Epithelial cell of esophagus (primary cell): ENCODE measurements around the gene CDX2.
"Not testable (repeated sequence)": the region's sequence is repeated elsewhere in the genome, so short reads cannot be mapped to it uniquely, and the experiment has no call there.

Experiments used
- DNase-seq: peaks from one replicate; pipeline ENCODE4 v3.0.0; 2010; ENCODE audit warnings: low read depth
- H3K4me3 ChIP-seq: 2 replicates; pipeline ENCODE4 v1.5.1; 2011; ENCODE audit warnings: mild to moderate bottlenecking, low read length, control low read depth
- CTCF ChIP-seq: IDR thresholded peaks from 2 replicates; pipeline ENCODE4 v1.5.1; 2011; ENCODE audit warnings: low read depth, mild to moderate bottlenecking, low read length, control low read depth, inconsistent platforms; ENCODE audit not compliant: insufficient read depth; ENCODE audit errors: missing control alignments

The CDX2 gene

GRCh38 chr13:27969082-27969865, at the start of gene CDX2:
CDX2 (minus strand) TSS chr13:27969315; CDS start chr13:27969006, 309 bp downstream.
- TF ChIP-seq CTCF, result no peak
- DNase-seq, result no peak
- H3K4me3 ChIP-seq, result no peak within 1 kb of the TSS

GRCh38 chr13:28014301-28014700, 45.2 kb upstream of the CDX2 start:
- TF ChIP-seq CTCF, result no peak
- DNase-seq, result no peak
- no peak overlapping the region for H3K4me3 ChIP-seq

GRCh38 chr13:28013482-28013881, 44.4 kb upstream of the CDX2 start:
- H3K4me3 ChIP-seq, result no peak overlapping the region
- TF ChIP-seq CTCF, result no peak
- no peak for DNase-seq

- DNase-seq, result peak; percentile 28
- no peak overlapping the region for H3K4me3 ChIP-seq
- no peak for TF ChIP-seq CTCF
Measured at GRCh38 chr13:28012896-28013295, 43.8 kb upstream of the CDX2 start.

GRCh38 chr13:28012383-28012782, 43.3 kb upstream of the CDX2 start:
- no peak overlapping the region for H3K4me3 ChIP-seq
- TF ChIP-seq CTCF, result no peak
- peak; percentile 58 for DNase-seq

- no peak for TF ChIP-seq CTCF
- no peak overlapping the region for H3K4me3 ChIP-seq
- DNase-seq, result no peak
Measured at GRCh38 chr13:28010046-28010445, 40.9 kb upstream of the CDX2 start.

- not testable (repeated sequence) for DNase-seq, H3K4me3 ChIP-seq
Measured at GRCh38 chr13:28005016-28005415, 35.9 kb upstream of the CDX2 start.
